ENCODE data around the gene BCL7A. TPM values are rescaled to one million over a fixed set of nuclear protein-coding genes. Genes with fewer than 3 reads are reported as not detected.

BCL7A gene
- total RNA-seq, 1 experiment from 2014 or later = 14.5 TPM

GRCh38 chr12:121990692-121991603 lies 30.7 kb upstream of the BCL7A start:
- H3K4me1 ChIP-seq (ENCODE audit: control insufficient read depth, insufficient read depth, low read length) = no peaks in the 10 kb centered on the region; the same call in 1 of the 2 replicates
- H3K4me3 ChIP-seq (ENCODE audit: low read depth in 2 of 2, low read length in 2 of 2) = no peak overlapping the region
- ATAC-seq = no peak
- no peaks in the 10 kb centered on the region for H3K27me3 ChIP-seq (ENCODE audit: control insufficient read depth, insufficient read depth, low read length)
- intact Hi-C loops (cut with micrococcal nuclease; ENCODE audit: unreplicated experiment) (loop anchor here (10.0 kb wide), 1 partner anchor 66 kb away; no protein-coding TSS in a partner anchor), in situ Hi-C loops (cut with HindIII; ENCODE audit: low pct_unique_long_range_greater_than_20kb, low sequenced_read_pairs) (no loop called here)
- no peak for DNase-seq (ENCODE audit: low read depth, low spot score)
- no TSS peak for BruUV-seq (replicated peaks)
- no peak overlapping the region for H3K27ac ChIP-seq (ENCODE audit: low read length)
- ChIA-PET POLR2A (no interaction called here), CTCF (interaction anchor here (0.8 kb wide), 1 partner anchor 120 kb away, joined by 4 read pairs; no protein-coding TSS in a partner anchor)
- H3K9me3 ChIP-seq (ENCODE audit: control insufficient read depth, insufficient read depth, low read depth, low read length) = no peaks in the 10 kb centered on the region
- TF ChIP-seq POLR2AphosphoS5 (IDR thresholded peaks at IDR 0.05; ENCODE audit: low read depth, low read length) (no peak), TCF7L2 (IDR thresholded peaks at IDR 0.05; ENCODE audit: low read depth, low read length) (no peak), SIN3A (IDR thresholded peaks at IDR 0.05; ENCODE audit: borderline replicate concordance, insufficient read depth, low read depth, low read length) (no peak), REST (IDR thresholded peaks at IDR 0.05; ENCODE audit: insufficient read depth in 1 of 2, low read depth in 2 of 2, low read length in 1 of 2) (no peak), CTCF (IDR thresholded peaks at IDR 0.05) (no peak)
- H3K36me3 ChIP-seq (ENCODE audit: control insufficient read depth, insufficient read depth, low read length) = no peaks in the 10 kb centered on the region

GRCh38 chr12:121992059-121992879 lies 29.4 kb upstream of the BCL7A start:
- Histone ChIP-seq H3K4me1 (ENCODE audit: control insufficient read depth, insufficient read depth, low read length) (peaks cover 3% of the 10 kb centered on the region; the same call in 1 of the 2 replicates), H3K27ac (ENCODE audit: low read length) (peak overlapping the region; percentile 44), H3K9me3 (ENCODE audit: control insufficient read depth, insufficient read depth, low read depth, low read length) (no peaks in the 10 kb centered on the region), H3K4me3 (ENCODE audit: low read depth in 2 of 2, low read length in 2 of 2) (peak overlapping the region in 1 of 2 experiments; percentile 4; a peak in 1 of 4 replicates), H3K27me3 (ENCODE audit: control insufficient read depth, insufficient read depth, low read length) (no peaks in the 10 kb centered on the region), H3K36me3 (ENCODE audit: control insufficient read depth, insufficient read depth, low read length) (no peaks in the 10 kb centered on the region)
- intact Hi-C loops (cut with micrococcal nuclease; ENCODE audit: unreplicated experiment) = loop anchor here (10.0 kb wide), 1 partner anchor 67 kb away; no protein-coding TSS in a partner anchor
- in situ Hi-C loops (cut with HindIII; ENCODE audit: low pct_unique_long_range_greater_than_20kb, low sequenced_read_pairs) = no loop called here
- no TSS peak for BruUV-seq (replicated peaks)
- ChIA-PET POLR2A (no interaction called here), CTCF (interaction anchor here (0.6 to 0.8 kb wide), 2 partner anchors 113 to 121 kb away, joined by 4 read pairs; no protein-coding TSS in a partner anchor)
- ATAC-seq (peak; percentile 94), DNase-seq (ENCODE audit: low read depth, low spot score) (peak; percentile 85)
- TF ChIP-seq TCF7L2 (IDR thresholded peaks at IDR 0.05; ENCODE audit: low read depth, low read length) = no peak
- no peak for TF ChIP-seq SIN3A (IDR thresholded peaks at IDR 0.05; ENCODE audit: borderline replicate concordance, insufficient read depth, low read depth, low read length)
- no peak for TF ChIP-seq CTCF (IDR thresholded peaks at IDR 0.05)
- no peak for TF ChIP-seq POLR2AphosphoS5 (IDR thresholded peaks at IDR 0.05; ENCODE audit: low read depth, low read length)
- no peak for TF ChIP-seq REST (IDR thresholded peaks at IDR 0.05; ENCODE audit: insufficient read depth in 1 of 2, low read depth in 2 of 2, low read length in 1 of 2)

Measured in Panc1 (cell line).